HG03432 (cell line): ENCODE measurements around the gene DNAH14.
"Not testable (repeated sequence)": the region's sequence is repeated elsewhere in the genome, so short reads cannot be mapped to it uniquely, and the experiment has no call there.

Source experiments
- ATAC-seq: cut with Tn5 transposase; IDR thresholded peaks from one replicate; pipeline ENCODE4 v1.9.1; 2021; ENCODE audit warnings: mild to moderate bottlenecking, moderate library complexity; ENCODE audit not compliant: unreplicated experiment

DNAH14 gene

DNA sequence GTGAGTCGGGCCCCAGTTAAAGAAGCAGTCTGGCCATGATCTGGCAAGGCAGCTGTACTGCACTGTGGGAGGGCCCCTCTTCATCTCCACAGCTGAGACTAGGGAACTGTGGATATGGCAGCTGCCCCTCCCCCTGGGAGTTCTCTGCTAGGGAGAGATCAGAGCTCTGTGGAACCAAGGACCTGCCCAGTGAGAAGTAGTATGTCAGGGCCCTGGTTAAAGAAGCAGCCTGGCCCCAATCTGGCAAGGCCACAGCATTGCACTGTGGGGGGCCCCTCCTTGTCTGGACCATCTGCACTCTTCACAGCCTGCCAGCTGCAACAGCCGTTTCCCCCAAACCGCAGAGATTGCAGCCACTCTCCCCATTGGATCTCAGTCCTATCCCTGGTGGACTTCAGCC, 208.5 kb downstream of the DNAH14 start:
- no peak for ATAC-seq

GRCh38 chr1:225143001-225143400, 213.5 kb downstream of the DNAH14 start:
- no peak for ATAC-seq

- no peak for ATAC-seq
These were observed 217.0 kb downstream of the DNAH14 start for GRCh38 chr1:225146478-225146877.

DNA sequence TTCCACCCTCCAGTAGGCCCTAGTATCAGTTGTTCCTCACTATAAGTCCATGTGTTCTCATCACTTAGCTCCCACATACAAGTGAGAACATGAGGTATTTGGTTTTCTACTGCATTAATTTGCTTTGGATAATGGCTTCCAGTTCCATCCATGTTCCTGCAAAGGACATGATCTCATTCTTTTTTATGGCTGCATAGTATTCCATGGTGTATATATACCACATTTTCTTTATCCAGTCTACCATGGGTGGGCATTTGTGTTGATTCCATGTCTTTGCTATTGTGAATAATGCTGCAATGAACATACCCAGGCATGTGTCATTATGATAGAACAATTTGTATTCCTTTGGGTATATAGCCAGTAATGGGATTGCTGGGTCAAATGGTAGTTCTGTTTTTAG, 218.3 kb downstream of the DNAH14 start:
- ATAC-seq, result not testable (repeated sequence)

DNA sequence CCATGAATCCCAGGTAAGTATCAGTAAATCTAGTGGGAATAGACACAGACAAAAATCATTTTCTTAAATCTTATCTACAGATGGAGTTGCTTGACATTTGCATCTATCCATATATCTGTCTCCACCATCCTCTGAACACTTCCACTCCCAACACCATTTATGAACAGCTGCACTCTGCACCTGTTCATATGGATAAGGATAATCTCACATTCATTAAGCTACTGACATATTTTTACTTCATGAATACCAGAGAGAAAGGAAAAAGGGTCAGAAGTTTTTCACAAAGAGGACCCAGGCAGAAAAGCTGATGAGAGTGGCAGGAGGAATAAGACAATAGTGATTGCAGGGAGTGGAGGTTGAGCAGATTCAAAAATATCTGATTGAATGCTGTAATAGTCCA, 222.6 kb downstream of the DNAH14 start:
- no peak for ATAC-seq

GRCh38 chr1:225155555-225155954, 226.1 kb downstream of the DNAH14 start:
- no peak for ATAC-seq

GRCh38 chr1:225156254-225156653, 226.8 kb downstream of the DNAH14 start:
- ATAC-seq, result no peak

DNA sequence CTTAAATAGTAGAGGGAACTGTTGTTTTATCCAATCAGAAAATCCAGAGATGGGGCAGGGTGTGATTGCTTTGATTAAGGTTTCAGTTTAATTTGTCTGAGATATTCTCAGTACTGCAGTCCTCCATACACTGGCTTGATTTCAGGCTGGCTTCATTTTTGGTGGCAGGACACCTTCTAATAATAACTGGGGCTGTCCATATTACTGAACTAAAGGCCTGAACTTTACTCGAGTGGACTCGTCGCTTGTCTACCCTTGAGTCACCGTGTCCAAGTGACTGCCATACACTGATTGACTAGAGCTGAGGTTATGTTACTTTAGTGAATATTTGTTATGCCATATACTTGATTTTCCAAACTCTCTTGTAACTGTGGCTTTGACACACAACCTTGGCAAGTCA, 228.8 kb downstream of the DNAH14 start:
- no peak for ATAC-seq

- no peak for ATAC-seq
These were observed 230.3 kb downstream of the DNAH14 start for GRCh38 chr1:225159793-225160192.

DNA sequence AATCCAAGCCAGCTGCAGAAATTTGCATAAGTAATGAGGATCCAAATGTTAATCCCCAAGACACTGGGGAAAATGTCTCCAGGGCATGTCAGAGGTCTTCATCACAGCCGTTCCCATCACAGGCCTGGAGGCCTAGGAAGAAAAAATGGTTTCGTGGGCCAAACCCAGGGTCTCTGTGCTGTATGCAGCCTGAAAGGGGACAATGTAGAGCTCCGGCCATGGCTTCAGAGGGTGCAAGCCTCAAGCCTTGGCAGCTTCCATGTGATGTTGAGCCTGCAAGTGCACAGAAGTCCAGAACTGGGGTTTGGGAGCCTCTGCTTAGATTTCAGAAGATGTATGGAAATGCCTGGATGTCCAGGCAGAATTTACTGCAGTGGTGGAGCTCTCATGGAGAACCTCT, 247.9 kb downstream of the DNAH14 start:
- ATAC-seq, result not testable (repeated sequence)

- ATAC-seq, result no peak
These were observed 250.2 kb downstream of the DNAH14 start for GRCh38 chr1:225179686-225180085.

DNA sequence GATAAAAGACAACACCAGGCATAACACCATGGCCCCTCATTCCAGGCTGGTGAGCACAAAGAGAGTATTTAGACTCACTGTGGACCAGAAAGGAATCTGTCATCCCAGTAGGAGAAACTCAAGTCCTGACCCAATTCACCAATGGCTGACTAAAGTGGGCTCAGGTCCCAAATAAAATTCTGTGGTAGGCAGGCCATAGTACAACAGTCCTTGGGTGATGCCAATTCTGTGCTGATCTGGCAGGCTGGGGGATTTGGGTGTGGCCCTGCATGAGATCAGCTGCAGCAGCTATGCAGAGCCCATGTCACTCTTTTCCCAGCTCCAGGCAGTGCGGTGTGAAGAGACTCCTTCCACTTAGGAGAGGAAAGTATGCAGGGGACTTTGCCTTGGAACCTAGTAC, 253.2 kb downstream of the DNAH14 start:
- no peak for ATAC-seq

GRCh38 chr1:225191199-225191753, 261.8 kb downstream of the DNAH14 start:
- ATAC-seq, result no peak

DNA sequence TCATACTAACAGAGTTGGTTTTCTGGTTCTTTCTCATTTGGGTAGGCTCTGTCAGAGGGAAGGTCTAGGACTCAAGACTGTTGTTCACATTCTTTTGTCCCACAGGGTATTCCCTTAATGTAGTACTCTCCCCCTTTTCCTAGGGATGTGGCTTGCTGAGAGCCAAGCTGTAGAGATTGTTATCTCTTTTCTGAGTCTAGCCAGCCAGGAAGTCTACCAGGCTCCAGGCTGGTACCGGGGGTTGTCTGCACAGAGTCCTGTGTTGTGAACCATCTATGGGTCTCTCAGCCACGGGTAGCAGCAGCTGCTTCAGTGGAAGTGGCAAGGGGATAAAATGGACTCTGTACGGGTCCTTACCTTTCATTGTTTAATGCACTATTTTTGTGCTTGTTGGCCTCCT, 272.0 kb downstream of the DNAH14 start:
- no peak for ATAC-seq

- no peak for ATAC-seq
These were observed 278.3 kb downstream of the DNAH14 start for GRCh38 chr1:225207791-225208190.

- no peak for ATAC-seq
These were observed 279.7 kb downstream of the DNAH14 start for GRCh38 chr1:225209153-225209552.

GRCh38 chr1:225210180-225210579, 280.7 kb downstream of the DNAH14 start:
- ATAC-seq, result not testable (repeated sequence)

DNA sequence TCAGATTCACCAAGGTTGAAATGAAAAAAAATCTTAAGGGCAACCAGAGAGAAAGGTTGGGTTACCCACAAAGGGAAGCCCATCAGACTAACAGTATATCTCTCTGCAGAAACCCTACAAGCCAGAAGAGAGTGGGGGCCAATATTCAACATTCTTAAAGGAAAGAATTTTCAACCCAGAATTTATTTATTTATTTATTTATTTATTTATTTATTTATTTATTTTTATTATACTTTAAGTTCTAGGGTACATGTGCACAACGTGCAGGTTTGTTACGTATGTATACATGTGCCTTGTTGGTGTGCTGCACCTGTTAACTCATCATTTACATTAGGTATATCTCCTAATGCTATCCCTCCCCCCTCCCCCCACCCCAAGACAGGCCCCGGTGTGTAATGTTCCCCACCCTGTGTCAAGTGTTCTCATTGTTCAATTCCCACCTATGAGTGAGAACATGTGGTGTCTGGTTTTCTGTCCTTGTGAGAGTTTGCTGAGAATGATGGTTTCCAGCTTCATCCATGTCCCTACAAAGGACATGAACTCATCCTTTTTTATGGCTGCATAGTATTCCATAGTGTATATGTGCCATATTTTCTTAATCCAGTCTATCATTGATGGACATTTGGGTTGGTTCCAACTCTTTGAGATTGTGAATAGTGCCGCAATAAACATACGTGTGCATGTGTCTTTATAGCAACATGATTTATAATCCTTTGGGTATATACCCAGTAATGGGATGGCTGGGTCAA, 282.4 kb downstream of the DNAH14 start:
- not testable (repeated sequence) for ATAC-seq

DNA sequence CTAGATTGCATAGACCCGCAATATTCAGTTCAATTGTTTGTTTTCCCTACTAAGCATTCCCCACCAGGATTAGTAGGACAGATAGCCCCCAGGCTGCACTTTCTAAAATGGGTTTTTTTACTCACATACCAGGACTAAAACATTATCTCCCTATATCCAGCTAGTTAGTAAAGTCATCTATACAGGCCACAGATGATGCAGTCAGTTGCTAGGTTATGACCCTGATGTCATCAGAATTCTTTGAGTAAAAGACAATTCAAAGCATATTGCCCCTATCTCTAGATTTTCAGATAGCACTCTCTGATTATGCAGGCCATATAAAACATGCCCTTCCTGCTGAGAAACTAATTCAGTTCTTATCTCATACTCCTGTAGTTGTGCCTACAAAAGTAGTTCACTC, 294.8 kb downstream of the DNAH14 start:
- ATAC-seq, result no peak

GRCh38 chr1:225225681-225226080, 296.2 kb downstream of the DNAH14 start:
- ATAC-seq, result no peak

DNA sequence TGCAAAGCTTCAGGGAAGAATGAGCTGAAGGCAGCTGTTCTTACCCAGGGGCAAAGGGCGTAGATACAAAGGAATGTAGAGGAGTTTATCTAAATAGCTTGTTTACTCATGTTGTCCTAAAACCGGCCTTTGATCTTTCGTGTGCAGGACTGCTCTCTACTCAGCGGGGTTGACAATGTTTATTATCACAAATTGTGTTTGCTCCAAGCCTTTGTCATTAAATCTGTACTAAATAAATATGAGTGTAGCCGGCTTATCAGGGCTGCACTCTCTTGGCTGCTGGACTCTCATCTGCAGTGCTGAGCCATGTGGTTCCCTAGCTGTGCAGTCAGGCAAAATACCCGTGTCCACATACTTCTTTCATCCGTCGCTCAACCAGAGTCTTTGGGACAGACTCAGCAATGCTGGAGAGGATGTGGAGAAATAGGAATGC, 299.4 kb downstream of the DNAH14 start:
- ATAC-seq, result no peak

DNA sequence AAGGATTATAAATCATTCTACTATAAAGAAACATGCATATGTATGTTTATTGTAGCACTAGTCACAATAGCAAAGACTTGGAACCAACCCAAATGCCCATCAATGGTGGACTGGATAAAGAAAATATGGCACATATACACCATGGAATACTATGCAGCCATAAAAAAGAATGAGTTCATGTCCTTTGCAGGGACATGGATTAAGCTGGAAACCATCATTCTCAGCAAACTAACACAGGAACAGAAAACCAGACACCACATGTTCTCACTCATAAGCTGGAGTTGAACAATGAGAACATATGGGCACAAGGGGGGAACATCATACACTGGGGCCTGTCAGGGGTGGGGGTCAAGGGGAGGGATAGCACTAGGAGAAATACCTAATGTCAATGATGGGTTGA, 300.0 kb downstream of the DNAH14 start:
- not testable (repeated sequence) for ATAC-seq

GRCh38 chr1:225230483-225230882, 301.0 kb downstream of the DNAH14 start:
- ATAC-seq, result no peak
